NCI-H345 treated with DMSO at 0.1 percent for 48 hours (cell line): ENCODE results near the gene VKORC1.
"Not testable (repeated sequence)": the region's sequence is repeated elsewhere in the genome, so short reads cannot be mapped to it uniquely, and the experiment has no call there.

Source experiments
- DNase-seq: peaks from one replicate; lab custom pipeline; 2025; ENCODE audit not compliant: unreplicated experiment; lab: John Stamatoyannopoulos, UW

The VKORC1 gene

DNA sequence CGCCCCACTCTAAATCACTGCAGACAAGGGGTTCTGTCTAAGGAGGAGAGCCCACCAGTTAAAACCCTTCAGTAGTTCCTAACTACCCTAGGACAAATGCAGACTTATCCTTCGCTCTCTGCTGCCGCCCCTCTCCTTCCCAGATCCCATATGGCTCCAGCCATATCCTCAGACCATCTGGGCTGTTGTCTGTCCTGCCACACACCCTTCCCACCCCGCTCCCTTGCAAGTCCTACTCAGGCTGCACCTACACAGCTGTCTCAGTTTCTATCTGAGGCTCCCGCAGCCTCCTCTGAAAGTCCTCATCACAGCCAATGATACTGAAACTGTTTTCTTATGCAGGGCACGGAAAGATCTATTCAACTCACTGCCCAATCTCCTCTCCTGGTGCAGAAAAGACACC lies 12.9 kb upstream of the VKORC1 start:
- no peak for DNase-seq

DNA sequence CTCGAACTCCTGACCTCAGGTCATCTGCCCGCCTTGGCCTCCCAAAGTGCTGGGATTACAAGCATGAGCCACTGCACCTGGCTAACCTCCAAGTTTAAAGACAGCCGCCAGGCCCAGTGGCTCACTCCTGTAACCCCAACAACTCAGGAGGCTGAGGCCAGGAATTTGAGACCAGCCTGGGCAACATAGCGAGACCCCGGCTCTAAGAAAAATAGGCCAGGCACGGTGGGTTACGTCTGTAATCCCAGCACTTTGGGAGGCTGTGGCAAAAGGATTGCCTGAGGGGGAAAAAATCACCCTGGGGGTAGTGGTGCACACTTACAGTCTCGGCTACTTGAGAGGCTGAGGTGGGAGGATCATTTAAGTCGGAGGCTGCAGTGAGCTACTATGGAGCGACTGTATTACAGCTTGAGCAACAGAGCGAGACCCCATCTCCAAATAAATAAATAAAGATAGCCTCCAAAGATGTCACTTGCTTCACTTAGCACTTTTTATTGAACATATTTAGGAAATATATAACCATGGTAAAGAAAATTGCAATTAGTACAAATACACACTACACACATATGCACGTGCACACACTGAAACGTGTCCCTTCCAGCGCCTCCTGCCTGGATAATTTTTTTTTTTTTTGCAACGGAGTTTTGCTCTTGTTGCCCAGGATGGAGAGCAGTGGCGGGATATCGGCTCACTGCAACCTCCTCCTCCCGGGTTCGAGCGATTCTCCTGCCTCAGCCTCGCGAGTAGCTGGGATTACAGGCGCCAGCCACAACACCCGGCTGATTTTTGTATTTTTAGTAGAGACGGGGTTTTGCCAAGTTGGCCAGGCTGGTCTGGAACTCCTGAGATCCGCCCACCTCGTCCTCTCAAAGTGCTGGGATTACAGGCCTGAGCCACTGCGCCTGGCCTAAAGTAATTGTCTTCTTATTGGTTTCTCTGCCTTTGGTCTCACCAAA lies 12.2 kb upstream of the VKORC1 start:
- DNase-seq, result no peak

DNA sequence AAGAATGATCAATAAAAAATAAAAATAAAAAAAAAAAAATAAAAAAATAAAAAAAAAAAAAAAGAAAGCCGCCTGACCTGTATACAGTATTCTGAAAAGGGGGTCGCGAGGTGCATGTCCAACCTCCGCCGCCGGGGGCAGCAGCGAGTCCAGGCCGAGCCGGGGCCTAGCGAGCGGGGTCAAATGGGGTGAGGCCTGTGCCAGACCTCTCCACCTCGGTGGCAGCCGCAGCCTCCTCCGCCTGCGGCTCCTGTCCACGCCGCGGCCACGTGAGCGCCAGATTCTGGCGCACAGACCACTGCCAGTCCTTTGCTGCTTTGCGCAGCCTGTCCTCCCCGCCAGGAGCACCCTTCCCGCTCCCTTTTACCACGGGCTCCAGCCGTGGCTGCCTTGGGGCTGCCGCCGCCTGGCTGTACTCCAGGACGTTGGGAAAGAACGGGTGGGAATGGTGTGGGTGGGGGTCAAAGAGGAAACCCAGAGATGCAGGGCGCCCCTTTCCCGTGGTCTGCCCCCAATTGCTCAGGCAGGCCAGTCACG lies 11.1 kb upstream of the VKORC1 start:
- DNase-seq, result peak; percentile 23

DNA sequence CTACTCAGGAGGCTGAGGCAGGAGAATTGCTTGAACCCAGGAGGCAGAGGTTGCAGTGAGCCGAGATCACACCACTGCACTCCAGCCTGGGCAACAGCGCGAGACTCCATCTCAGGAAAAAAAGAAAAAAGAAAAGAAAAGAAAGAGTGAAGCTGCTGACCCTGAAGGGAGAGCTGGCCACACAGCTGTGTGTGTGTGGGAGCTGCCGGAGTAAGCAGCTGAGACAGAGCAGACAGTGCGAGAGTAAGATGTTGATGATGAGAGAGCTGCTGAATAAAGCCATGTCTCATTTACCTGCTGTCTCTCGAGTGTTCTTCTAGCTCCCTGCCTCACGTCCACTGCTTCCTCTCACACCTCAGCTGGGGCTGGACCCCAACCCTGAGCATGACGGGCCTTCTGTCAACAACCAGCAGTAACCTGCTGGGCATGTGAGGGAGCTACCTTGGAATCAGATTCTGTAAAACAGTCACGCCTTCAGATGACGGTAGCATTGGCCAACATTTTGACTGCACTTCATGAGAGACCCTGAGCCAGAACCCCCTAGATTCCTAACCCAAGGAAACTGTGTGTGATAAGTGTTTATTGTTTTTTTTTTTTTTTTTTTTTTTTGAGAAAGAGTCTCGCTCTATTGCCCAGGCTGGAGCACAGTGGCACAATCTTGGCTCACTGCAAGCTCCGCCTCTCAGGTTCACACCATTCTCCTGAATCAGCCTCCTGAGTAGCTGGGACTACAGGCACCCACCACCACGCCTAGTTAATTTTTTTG lies 6.5 kb upstream of the VKORC1 start:
- DNase-seq, result not testable (repeated sequence)

DNA sequence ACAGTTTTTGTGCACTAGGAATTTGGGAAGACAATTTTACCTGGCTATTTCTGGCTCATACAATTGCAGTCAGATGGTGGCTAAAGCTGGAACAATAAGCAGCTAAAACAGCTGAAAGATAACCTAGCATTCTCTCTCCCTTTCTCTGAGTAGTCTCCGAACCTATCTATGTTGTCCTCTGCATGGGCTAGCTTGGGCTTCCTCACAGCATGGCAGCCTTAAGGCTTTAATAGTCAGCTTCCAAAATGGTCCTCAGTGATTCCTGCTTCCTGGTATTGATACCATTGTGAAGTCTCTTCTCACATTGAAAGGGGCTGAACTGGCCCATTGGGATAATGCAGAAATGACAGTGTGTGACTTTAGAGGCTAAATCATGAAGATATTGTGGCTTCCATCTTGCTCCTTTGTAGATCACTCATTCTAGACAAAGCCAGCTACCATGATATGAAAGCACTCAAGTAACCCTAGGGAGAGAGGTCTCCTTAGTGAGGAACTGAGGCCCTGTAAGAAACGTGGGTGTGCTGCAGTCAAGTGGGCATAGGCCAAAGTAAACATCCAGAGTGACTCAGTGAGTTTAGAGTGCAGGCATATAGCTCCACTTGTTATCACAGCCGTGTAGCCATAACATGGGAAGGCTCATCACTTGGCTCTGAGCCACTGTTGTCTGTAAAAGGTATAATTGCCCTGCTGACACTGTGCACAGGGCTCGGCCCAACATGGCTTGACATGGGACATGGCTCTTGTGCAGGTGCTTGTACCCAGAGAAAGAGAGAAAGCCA lies 5.5 kb upstream of the VKORC1 start:
- DNase-seq, result no peak

DNA sequence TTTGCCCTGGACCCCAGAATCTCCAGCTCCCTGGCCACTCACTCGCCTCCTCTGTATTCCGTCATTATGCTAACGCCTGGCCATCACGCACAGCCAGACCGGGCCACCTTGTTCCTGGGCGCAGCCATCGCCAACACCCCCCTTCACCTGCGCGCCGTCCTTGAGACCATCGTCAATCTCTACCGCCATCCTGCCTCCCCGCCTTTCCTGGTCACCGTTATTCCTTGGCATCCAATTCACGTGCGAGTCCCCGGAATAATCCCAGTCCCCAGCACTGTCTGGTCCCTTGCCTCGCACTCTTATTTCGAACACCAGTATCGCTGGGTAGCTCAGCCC lies 541 bp downstream of the VKORC1 start:
- DNase-seq, result no peak

DNA sequence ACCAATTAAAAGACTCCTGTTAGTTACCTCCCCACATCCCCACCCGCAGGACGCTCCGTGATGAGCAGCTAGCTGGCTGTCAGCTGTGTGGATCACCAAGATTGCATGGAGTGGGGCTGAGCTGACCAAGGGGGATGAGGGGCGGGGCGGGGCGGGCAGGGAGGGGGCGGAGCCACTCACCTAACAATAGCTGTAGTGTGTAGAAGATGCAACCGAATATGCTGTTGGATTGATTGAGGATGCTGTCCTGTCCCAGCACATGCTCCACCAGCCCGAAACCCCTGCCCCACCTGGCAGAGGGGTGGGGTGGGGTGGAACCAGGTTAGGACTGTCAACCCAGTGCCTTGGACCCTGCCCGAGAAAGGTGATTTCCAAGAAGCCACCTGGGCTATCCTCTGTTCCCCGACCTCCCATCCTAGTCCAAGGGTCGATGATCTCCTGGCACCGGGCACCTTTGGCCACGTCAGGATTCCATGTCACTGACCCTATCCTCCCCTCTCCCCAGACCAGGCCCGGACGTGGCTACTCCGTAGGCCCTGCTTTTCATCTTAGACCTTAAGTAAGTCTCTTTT lies 1.4 kb downstream of the VKORC1 start:
- no peak for DNase-seq

DNA sequence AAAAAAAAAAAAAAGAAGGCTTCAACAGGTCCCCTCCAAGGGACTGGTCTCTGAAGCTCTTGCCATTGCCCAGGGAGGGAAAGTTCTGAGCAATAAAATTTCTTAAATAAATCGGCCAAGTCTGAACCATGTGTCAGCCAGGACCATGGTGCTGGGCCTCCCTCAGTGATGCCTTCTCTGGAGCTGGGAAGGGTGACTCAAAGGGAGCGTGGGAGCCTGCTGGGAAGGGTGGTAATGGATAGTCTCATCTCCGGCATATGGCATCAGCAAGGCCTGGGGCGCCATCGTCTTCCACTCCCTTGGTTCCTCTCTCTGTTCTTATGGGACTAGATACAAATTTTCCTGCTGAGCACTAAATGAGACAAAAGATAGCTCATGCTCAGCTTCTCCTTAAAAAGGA lies 2.3 kb downstream of the VKORC1 start:
- DNase-seq, result no peak

DNA sequence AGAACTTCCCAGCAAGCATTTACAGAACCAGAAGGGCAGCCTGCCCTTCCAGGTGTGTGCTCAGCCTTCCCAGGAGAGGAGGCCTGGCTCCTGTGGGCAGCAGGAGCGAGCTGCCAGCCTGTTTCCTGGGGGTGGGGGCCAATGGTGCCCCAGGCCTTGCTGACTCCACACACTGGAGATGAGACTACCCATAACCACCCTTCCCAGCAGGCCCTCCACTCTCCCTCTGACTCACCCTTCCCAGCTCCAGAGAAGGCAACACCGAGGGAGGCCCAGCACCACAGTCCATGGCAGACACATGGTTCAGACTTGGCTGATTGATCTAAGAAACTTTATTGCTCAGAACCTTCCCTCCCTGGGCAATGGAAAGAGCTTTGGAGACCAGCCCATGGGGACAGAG lies 4.1 kb downstream of the VKORC1 start:
- no peak for DNase-seq

DNA sequence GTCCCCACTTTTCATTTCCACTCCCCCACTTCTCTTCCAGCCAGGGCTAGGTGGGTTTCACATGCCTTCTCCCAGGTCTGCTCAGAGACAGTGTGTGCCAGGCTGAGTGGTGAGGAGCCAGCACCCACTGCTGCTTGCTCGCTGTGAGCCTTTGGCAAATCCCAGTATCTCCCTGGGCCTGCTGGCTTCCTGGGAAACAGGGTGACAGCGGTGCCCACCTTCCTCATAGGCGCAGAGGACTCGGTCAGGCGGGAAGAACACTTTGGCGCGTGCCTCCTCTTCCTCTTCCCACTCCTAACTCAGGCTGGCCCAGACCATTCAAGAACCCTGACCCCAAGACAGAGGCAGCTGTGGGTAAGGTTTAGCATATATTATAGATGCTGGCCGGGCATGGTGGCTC lies 5.4 kb downstream of the VKORC1 start:
- no peak for DNase-seq

DNA sequence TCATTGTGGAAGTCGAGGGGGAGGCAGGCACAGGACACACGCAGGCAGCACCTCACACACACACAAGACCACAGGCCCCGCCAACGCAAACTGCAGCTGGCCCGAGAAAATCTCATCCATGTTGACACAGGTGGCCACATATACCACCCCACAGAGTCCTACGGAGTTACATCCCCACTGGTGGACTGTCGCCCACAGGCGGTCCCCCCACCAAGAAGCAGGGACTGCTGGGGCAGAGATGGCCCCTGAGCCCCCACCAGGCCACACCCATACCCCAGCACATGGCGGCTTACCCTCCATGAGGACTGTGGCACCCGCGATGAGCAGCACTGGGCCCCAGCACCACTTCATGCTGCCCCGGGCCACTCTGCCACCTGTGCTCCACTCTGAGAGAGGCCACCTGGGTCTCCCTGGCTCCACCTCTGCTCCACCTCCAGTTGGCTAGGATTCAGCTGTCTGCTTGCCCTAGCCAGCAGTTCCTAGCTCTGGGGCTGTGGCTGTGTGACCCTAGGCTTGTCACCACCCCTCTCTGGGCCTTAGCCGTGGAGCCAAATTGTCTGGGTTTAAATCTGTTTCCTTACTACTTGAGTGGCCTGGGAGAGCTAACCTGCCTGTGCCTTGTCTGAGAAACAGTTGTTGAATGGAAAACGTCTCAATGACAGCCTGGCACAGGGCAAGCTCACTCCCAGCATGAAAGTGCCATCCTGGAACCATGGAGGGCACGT lies 6.0 kb downstream of the VKORC1 start, which contains the start of gene PRSS53:
Gene PRSS53 (minus strand): TSS at position 485 of the 725 bp plus-strand sequence. CDS start 134 bp downstream, at position 351.
- DNase-seq, result no peak

DNA sequence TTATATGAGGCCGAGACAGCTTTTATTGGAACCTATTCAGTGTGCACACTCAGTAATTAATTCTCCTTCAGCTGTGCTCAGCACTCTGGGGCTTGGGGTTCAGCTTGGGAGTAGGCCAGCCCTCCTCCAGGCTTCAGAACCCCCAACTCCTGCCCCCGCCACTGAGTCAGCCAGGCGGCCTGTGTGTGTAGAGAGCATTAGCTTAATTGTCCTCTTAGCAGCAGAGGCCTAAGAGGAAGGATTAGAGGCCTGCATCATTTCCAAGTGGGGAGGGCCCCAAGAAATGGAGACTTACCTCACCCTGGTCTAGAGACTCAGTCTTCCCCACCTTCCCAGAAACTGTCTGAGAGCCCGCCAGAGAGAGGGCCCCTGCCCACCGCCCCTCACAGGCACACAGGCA lies 6.6 kb downstream of the VKORC1 start:
- no peak for DNase-seq

DNA sequence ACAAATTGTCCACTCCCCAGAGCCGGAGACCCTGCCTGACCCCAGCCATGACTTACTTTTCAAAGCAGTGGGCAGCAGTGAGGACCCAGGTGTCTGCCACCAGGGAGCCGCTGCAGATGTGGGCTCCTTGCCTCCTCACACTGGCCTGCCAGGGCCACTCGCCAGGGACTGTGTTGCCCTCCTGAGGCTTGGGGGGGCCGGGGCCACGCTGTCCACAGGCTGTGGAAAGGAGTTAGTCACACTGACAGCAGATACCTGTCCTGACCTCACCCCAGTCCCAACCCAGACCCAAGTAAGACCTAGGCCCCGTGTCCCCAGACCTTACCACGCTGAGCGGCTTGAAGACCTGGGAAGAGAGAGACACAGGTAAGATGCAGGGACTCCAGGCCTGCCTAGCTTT lies 7.1 kb downstream of the VKORC1 start:
- DNase-seq, result no peak

DNA sequence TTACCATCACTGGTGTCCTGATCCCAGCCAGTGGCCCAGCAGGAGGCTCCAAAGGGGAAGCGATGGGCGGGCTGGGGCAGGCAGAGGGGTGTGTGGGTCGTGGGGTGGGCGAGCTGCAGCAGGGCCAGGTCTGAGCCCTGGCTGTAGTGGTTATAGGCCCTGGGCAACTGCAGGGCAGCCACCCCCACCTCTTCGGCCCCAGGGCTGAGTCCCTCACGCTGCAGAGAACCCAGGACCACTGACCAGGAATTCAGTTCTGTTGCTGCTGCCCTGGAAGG lies 8.0 kb downstream of the VKORC1 start:
- no peak for DNase-seq

DNA sequence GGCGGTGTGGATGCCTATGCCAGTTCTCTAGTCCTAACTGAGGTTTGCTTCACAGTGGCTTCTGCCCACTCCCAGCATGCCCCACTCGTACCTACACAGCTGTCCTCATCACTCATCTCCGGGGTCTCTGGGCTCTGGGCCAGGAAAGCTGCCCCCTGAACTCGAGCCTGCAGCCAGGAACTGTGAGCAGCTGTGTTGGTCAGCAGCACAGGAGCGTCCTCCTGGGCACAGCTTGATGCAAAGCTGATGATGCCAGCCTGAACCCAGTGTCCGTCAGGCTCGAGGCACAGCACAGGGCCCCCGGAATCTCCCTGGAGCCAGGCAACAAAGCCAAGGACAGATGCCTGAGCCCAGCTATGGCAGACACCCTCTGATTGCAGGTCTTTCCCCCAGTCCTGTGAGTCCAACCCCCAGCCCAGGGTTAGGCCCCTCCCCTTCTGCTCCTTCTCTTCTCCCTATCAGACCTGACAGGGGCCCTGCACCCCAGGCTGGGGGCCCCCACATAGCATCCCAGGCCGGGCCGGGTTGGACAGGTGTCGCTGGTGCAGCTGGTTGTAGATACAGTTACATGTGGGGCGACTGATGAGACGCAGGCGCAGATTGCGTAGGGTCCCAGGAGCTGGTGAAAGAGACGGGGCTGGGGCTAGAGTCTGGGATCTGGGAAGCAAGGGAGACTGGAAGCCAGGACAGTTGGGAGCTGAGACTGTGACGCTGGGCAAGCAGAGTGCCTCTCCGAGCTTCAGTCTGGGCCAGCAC lies 8.5 kb downstream of the VKORC1 start:
- no peak for DNase-seq

DNA sequence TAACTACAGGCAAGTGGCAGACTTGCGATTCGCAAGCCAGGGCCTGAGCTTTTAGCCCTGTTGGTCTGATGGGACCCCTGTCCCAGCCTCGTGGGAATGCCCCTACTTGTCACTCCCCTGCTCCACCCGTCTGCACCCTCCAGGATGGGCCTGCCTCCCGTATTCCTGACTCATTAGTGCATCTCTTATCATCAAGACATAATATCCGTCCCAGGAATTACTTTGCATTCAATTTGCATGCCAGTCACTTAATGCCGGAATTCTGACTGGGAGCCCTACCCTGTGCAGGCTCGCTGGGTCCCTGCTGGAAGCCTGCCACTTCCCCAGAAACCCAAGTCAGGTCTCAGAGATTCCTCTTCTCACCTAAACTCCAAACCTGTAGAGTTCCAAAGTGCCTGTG lies 9.2 kb downstream of the VKORC1 start:
- DNase-seq, result no peak

DNA sequence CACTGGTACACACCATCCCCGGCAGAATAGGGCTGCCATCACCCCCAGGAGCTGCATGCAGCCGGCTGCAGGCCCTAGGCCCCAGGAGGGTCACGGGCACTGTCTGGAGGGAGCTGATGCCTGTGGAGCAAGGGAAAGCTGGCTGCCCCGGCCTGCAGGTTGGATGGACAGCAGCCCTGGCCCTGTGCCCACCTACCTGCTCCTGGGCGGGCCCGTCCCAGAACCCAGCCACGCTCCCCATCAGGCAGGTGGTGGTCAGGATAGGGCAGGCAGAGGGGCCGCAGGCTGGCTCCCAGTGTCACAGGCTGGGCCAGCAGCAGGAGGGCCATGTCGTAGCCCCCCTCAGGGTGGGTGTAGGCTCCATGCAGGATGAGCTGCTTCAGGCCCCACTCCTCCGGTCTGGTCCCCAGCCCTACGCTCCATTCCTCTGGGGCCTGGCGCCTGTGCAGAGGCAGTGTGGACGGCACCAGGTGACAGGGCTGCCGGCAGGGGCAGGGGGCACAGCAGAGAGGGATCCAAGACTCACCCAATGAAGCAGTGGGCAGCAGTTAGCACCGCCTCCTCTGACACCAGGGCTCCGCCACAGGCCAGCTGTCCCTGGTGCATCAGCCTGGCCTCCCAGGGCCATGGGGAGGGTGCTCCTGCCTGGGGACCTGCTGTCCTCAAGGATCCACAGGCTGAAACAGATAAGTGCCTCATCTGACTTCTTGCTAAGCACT lies 9.9 kb downstream of the VKORC1 start:
- no peak for DNase-seq

DNA sequence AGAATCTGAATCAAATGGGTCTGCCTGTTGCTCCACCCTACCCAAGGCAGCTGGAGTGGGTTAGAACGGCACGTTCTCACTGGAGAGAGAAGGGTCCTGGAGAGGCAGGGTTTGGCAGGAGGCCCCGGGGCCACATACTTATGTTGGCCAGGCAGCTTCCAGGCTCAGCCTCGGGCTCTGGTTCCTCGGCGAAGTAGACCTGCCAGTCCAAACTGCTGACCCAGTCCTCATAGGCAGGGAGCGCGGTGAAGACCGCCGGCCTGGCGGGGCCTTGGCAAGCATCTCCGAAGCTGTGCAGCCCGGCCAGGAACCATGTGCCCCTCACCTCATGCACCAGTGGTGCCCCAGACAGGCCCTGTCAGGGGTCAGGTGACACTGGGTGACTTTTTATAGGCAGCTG lies 10.6 kb downstream of the VKORC1 start:
- no peak for DNase-seq

DNA sequence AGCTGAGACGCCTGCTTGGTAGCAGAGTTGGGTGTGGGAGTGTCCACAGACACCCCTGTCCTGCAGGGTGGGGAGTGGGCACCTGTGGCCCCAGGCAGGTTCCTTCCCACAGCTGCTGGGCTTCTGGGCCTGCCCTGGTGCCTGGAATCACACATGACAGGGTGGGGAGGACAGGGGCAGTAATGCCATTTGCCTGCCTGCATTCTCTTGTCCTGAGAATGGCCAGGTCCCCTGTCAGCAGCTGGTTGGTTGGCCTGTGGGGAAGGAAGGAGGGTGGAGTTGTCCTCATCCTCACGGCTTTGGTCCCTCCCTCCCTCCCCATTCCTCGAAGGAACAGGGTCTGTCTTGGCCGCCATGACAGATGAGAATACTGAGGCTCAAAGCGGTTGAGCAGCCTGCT lies 11.0 kb downstream of the VKORC1 start:
- no peak for DNase-seq
